Smooth muscle cell (in vitro differentiated cells): ENCODE measurements around the gene GRM8. TPM values are rescaled to one million over a fixed set of nuclear protein-coding genes. Genes with fewer than 3 reads are reported as not detected.
"Not testable (repeated sequence)": the region's sequence is repeated elsewhere in the genome, so short reads cannot be mapped to it uniquely, and the experiment has no call there.

Experiments
- DNase-seq: peaks from one replicate; lab custom pipeline; 2025; ENCODE audit not compliant: unreplicated experiment; lab: John Stamatoyannopoulos, UW
- H2AFZ ChIP-seq: fragments of 200-600 bp; sonication (generic); 2 replicates; pipeline ENCODE4 v1.6.0; 2016; ENCODE audit warnings: antibody characterized with exemption, low read depth, mild to moderate bottlenecking
- H3F3A ChIP-seq: fragments of 200-600 bp; sonication (generic); 2 replicates; pipeline ENCODE4 v1.6.0; 2017; ENCODE audit warnings: antibody characterized with exemption, low read depth
- H3K27ac ChIP-seq: fragments of 200-600 bp; sonication (generic); 2 replicates; pipeline ENCODE4 v1.5.1; 2016; ENCODE audit warnings: low read depth, mild to moderate bottlenecking
- H3K27me3 ChIP-seq: fragments of 200-600 bp; sonication (generic); 2 replicates; pipeline ENCODE4 v1.6.1; 2016; ENCODE audit warnings: low read depth, mild to moderate bottlenecking
- H3K36me3 ChIP-seq: fragments of 200-600 bp; sonication (generic); 2 replicates; pipeline ENCODE4 v1.5.1; 2016; ENCODE audit warnings: low read depth
- H3K4me1 ChIP-seq: fragments of 200-600 bp; sonication (generic); 2 replicates; pipeline ENCODE4 v1.5.1; 2016; ENCODE audit warnings: low read depth
- H3K4me2 ChIP-seq: fragments of 200-600 bp; sonication (generic); 2 replicates; pipeline ENCODE4 v1.6.0; 2016; ENCODE audit warnings: mild to moderate bottlenecking
- H3K4me3 ChIP-seq: fragments of 200-600 bp; sonication (generic); 2 replicates; pipeline ENCODE4 v1.5.1; 2016; ENCODE audit warnings: mild to moderate bottlenecking
- H3K79me2 ChIP-seq: fragments of 200-600 bp; sonication (generic); 2 replicates; pipeline ENCODE4 v1.6.0; 2016; ENCODE audit warnings: low read depth, mild to moderate bottlenecking
- H3K9ac ChIP-seq: fragments of 200-600 bp; sonication (generic); 2 replicates; pipeline ENCODE4 v1.6.0; 2016; ENCODE audit warnings: low read depth
- H3K9me3 ChIP-seq: fragments of 200-600 bp; sonication (generic); replicated peaks from 2 replicates; pipeline ENCODE4 v1.5.1; 2016; ENCODE audit warnings: low read depth
- H4K20me1 ChIP-seq: fragments of 200-600 bp; sonication (generic); 2 replicates; pipeline ENCODE4 v1.6.0; 2016; ENCODE audit warnings: low read depth
- WGBS: methylation state at CpG from one replicate; pipeline ENCODE4 v1.1.7; 2016; ENCODE audit warnings: low lambda C conversion rate; 5-methylcytosine and 5-hydroxymethylcytosine counted together
- polyA plus RNA-seq: library from polyadenylated mRNA; unstranded; fragments of >200 nt; fragmentation: Nextera tagmentation; extraction: Ambion mirVana; gene quantifications from 2 replicates; pipeline ENCODE4 v1.2.1, GENCODE V29; 2016
- total RNA-seq: library from RNA; depleted of rRNA; stranded (reverse); fragments of >200 nt; gene quantifications from 2 replicates; pipeline ENCODE4 v1.2.3, GENCODE V29; 2014
- TF ChIP-seq, protein P1 (sequence below): fragments of 200-600 bp; sonication (generic); IDR thresholded peaks from 2 replicates; pipeline ENCODE4 v1.5.1; 2017; ENCODE audit warnings: borderline replicate concordance, mild to moderate bottlenecking, antibody characterized with exemption; ENCODE audit not compliant: insufficient read depth, poor library complexity, severe bottlenecking

The GRM8 gene
- total and polyA plus RNA-seq, 2 experiments from 2014 or later, result 9.8 to 20.5 TPM

DNA sequence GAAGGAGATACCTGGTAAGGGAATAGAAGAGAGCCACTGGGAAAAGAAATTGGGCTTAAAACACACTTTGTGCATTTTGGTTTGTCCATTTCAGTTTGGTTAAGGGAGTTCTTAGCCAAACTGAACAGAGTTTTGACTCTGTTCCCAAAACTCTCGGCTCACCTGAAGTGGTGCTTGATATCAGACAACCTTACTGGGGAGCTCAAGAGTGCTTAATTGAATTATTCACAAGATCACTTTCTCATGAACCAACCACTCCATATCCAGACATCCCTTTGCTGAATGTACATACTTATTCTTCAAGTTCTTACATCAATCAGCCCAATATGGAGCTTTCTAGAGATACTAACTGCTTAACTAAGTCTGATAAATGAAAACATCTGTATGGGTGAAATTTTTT, 413.1 kb downstream of the GRM8 start:
- DNase-seq, result no peak
- H3K4me2 ChIP-seq, result no peak overlapping the region

DNA sequence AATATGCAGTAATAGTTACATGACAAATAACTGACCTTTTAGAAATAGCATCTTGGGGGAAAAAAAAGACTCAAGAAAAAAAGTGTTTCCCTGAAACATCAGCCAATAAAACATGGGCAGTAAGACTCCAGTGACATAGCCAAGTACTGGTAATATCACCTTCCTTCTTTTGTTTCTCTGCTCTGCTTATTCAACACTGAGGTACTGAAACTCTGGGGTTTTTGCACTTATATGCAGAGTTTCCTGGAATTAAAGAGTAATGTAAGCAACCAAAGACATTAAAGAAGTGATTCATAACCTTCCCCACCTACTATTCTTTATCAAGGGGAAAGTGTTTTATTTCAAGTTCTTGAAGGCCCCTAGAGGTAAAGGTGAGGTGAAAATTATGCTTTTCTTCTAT, 414.5 kb downstream of the GRM8 start:
- no peaks in the 10 kb centered on the region for H3K27me3 ChIP-seq
- no peaks in the 10 kb centered on the region for H3K9me3 ChIP-seq
- H3F3A ChIP-seq, result no peaks in the 10 kb centered on the region
- no peak overlapping the region for H3K4me3 ChIP-seq
- no peak overlapping the region for H3K4me2 ChIP-seq
- no peaks in the 10 kb centered on the region for H3K79me2 ChIP-seq
- TF ChIP-seq, protein P1, sequence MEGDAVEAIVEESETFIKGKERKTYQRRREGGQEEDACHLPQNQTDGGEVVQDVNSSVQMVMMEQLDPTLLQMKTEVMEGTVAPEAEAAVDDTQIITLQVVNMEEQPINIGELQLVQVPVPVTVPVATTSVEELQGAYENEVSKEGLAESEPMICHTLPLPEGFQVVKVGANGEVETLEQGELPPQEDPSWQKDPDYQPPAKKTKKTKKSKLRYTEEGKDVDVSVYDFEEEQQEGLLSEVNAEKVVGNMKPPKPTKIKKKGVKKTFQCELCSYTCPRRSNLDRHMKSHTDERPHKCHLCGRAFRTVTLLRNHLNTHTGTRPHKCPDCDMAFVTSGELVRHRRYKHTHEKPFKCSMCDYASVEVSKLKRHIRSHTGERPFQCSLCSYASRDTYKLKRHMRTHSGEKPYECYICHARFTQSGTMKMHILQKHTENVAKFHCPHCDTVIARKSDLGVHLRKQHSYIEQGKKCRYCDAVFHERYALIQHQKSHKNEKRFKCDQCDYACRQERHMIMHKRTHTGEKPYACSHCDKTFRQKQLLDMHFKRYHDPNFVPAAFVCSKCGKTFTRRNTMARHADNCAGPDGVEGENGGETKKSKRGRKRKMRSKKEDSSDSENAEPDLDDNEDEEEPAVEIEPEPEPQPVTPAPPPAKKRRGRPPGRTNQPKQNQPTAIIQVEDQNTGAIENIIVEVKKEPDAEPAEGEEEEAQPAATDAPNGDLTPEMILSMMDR, result no peak
- no peak for DNase-seq
- H2AFZ ChIP-seq, result no peak overlapping the region
- H3K27ac ChIP-seq, result no peak overlapping the region
- H3K36me3 ChIP-seq, result no peaks in the 10 kb centered on the region
- H3K9ac ChIP-seq, result no peak overlapping the region
- H4K20me1 ChIP-seq, result no peaks in the 10 kb centered on the region
- H3K4me1 ChIP-seq, result no peaks in the 10 kb centered on the region

More for the DNA sequence above, 413.1 kb downstream of the GRM8 start:
- H3K36me3 ChIP-seq, result no peaks in the 10 kb centered on the region
- no peaks in the 10 kb centered on the region for H3K9me3 ChIP-seq
- TF ChIP-seq, protein P1, result no peak
- no peaks in the 10 kb centered on the region for H3K4me1 ChIP-seq
- H3K4me3 ChIP-seq, result no peak overlapping the region
- H4K20me1 ChIP-seq, result no peaks in the 10 kb centered on the region
- no peak overlapping the region for H3K27ac ChIP-seq
- no peak overlapping the region for H2AFZ ChIP-seq
- WGBS, result 83% methylated on average over 1 of the region's 1 CpG
- H3K27me3 ChIP-seq, result no peaks in the 10 kb centered on the region
- no peaks in the 10 kb centered on the region for H3F3A ChIP-seq
- H3K9ac ChIP-seq, result no peak overlapping the region
- H3K79me2 ChIP-seq, result no peaks in the 10 kb centered on the region

DNA sequence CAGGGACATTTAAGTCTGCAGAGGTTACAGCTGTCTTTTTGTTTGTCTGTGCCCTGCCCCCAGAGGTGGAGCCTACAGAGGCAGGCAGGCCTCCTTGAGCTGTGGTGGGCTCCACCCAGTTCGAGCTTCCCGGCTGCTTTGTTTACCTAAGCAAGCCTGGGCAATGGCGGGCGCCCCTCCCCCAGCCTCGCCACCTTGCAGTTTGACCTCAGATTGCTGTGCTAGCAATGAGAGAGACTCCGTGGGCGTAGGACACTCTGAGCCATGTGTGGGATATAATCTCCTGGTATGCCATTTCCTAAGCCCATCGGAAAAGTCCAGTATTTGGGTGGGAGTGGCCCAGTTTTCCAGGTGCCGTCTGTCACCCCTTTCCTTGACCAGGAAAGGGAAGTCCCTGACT, 421.5 kb downstream of the GRM8 start:
- not testable (repeated sequence) for H3K9ac ChIP-seq, H4K20me1 ChIP-seq, H3K27ac ChIP-seq, H2AFZ ChIP-seq, H3K27me3 ChIP-seq, H3K9me3 ChIP-seq, H3K4me2 ChIP-seq, H3F3A ChIP-seq, H3K36me3 ChIP-seq, H3K4me1 ChIP-seq, H3K79me2 ChIP-seq, DNase-seq, H3K4me3 ChIP-seq
- 83% methylated on average over 9 of the region's 9 CpGs for WGBS

DNA sequence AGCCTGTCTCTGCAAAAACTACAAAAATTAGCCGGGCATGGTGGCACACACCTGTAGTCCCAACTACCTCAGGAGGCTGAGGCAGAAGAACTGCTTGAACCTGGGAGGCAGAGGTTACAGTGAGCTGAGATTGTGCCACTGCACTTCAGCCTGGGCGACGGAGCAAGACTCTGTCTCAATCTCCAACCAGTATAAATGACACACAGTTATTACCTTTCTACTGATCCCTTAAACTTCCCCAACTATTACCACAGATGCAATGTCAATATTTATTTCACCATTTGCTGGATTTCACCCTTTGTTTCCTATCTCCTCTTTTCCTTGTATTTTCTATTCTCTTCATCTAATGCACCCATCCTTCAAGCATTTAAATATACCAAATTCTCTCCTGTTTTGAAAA, 431.8 kb downstream of the GRM8 start:
- H3K79me2 ChIP-seq, result no peaks in the 10 kb centered on the region
- no peak overlapping the region for H2AFZ ChIP-seq
- no peaks in the 10 kb centered on the region for H3F3A ChIP-seq
- H3K4me1 ChIP-seq, result no peaks in the 10 kb centered on the region
- no peak overlapping the region for H3K4me3 ChIP-seq
- H3K27ac ChIP-seq, result no peak overlapping the region
- no peak for DNase-seq
- no peaks in the 10 kb centered on the region for H3K36me3 ChIP-seq
- H3K4me2 ChIP-seq, result no peak overlapping the region
- H3K27me3 ChIP-seq, result no peaks in the 10 kb centered on the region
- TF ChIP-seq, protein P1, result no peak
- no peak overlapping the region for H3K9ac ChIP-seq
- no peaks in the 10 kb centered on the region for H4K20me1 ChIP-seq
- no peaks in the 10 kb centered on the region for H3K9me3 ChIP-seq
- 94% methylated on average over 3 of the region's 3 CpGs for whole genome bisulfite sequencing
